GM21737 (cell line): ENCODE data around the gene PTBP3.
A peak's percentile ranks its signal among the peaks of the same experiment; 100 is the strongest.

ENCODE experiments used
- ATAC-seq: cut with Tn5 transposase; IDR thresholded peaks from one replicate; pipeline ENCODE4 v1.9.1; 2021; ENCODE audit warnings: mild to moderate bottlenecking, moderate library complexity; ENCODE audit not compliant: unreplicated experiment

PTBP3 gene

DNA sequence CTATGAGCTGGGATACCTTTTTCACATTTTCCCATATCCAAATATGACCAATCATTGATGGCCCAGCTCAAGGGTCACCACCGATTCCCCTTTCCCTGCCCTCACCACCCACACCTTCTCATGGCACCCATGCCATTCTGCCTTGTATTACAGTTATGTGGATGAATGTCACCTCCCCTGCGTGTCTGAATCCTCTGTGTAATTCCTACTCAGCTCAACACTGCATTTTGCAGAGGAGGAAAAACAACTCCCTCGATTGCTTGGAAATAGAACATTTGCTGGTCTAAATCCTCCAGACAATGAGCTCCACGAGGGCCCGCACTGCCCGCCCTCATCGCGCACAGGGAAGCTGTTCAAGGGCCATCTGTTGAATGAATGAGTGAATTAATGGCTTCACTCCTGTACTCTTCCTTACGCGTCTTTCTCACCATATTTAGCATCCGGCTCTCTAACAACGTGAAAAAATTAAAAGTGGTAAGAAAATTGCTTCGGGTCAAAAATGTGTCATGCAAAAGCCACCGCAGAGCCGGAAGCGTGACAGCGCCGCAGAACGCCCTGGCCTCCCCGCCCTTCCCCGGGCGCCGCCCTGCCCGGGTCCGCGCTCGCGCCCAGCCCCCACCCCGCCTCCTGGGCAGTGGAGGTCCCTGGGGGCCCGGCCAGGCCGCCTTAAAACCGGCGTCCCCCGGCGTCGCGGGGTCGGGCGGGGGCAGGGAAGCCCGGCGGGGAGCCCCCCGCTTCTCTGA, 159.0 kb downstream of the PTBP3 start:
- ATAC-seq: peak; percentile 93

DNA sequence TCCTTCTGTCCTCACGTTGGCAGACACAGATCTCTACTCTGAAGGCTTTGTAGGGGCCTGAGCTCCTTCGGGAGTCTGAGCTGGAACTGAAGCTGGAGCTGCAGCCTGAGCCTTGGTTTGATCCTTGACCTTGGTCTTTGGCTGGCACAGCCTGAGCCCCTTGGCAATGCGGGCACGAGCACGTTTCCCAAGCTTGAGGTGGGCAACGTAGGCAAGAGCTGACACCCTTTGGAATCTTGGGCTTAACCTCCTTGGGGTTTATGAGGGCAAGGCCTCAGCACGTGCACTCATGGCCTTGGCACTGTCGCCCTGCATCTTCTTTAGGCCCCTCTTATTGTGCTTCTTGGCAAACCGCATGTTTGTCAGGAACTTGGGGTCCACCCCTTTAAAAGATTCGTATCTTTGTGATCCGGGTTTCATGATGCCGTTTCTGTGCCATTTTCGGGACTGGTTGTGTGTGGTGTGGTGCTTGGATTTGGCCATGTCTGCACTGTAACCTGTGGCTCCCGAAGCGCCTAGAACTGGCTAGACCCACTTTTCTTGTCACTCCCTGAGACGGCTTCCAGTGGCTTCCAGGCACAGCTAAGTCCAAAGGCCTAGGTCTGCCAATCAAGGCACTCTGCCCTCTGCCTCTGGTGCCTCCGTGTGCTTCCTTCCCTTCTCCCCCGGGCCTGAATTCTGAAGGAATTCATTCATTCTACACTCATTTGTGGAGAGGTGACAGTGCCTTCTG, 159.8 kb downstream of the PTBP3 start:
- ATAC-seq: no peak

DNA sequence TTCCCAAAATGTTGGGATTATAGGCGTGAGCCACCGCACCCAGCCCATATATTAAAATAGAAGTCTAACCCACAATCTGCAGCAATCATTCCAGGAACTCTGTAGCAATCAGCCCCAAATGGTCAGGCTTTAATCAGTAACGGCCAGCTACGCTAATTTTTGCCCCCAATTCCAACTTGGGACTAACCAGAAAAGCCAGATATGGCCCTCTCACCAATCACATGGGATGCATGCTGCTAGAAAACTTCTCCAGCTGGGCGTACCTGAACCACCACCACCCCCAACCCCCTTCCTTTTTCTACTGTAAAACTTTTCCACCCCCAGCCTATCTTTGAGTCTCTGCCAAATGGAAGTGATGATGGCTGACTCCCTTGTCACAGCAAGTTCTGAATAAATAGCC, 162.5 kb downstream of the PTBP3 start:
- no peak for ATAC-seq

DNA sequence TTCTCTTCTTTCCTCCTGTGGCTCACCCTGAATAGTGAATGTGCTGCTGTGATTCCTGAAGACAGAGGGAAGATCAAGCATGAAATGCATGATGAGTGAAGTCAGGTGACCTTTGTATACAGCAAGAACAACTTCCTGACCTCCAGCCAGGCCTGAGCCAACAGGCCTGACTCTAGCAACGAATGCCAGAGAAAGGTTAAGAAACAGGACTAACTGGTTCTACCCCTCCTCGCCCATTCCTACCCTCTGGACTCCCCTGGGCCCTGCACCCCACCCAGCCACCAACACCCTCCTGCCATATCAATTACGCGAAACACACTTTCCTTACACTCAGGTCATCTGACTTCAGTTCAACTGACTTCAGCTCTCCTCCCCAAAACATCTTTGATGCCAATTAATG, 163.2 kb downstream of the PTBP3 start:
- ATAC-seq: no peak

DNA sequence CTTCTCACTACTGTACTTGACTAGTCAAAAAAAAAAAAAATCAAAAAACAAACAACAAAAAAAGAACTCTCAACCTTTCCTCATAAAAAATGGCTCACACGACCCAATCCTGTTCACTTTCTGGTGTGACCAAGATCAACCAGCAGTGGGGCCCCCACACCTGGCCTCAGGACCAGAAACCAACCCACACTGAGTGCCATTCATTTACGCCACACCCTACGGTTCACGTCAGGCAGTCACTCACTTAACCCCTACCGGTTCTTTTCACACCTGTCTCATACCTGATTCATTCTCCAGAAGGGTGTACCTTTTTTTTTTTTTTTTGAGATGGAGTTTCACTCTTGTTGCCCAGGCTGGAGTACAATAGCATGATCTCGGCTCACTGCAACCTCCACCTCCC, 164.1 kb downstream of the PTBP3 start:
- no peak for ATAC-seq

DNA sequence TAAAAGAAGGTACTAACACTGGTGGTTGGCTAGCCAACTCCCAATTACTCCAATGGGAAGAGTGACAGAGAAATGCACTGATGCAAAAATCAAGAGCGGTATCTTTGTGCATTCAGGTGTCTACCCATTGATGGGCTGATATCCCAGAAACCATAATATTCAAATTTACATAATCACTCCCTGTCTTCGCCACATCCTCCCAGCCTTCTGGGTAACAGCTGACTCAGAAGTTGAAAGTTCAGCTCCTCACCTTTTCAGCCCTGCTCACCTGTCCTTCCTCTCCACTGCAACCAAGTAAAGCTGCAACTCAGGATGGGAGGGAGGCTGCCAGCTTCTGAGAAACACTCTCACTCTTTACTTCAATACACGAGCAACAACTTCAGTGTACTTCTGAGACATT, 165.2 kb downstream of the PTBP3 start:
- no peak for ATAC-seq
